Smooth muscle cell (in vitro differentiated cells): ENCODE measurements around the gene NKD1. TPM values are rescaled to one million over a fixed set of nuclear protein-coding genes. Genes with fewer than 3 reads are reported as not detected.

Source experiments
- DNase-seq: peaks from one replicate; lab custom pipeline; 2025; ENCODE audit not compliant: unreplicated experiment; lab: John Stamatoyannopoulos, UW
- H2AFZ ChIP-seq: fragments of 200-600 bp; sonication (generic); 2 replicates; pipeline ENCODE4 v1.6.0; 2016; ENCODE audit warnings: antibody characterized with exemption, low read depth, mild to moderate bottlenecking
- H3F3A ChIP-seq: fragments of 200-600 bp; sonication (generic); 2 replicates; pipeline ENCODE4 v1.6.0; 2017; ENCODE audit warnings: antibody characterized with exemption, low read depth
- H3K27ac ChIP-seq: fragments of 200-600 bp; sonication (generic); 2 replicates; pipeline ENCODE4 v1.5.1; 2016; ENCODE audit warnings: low read depth, mild to moderate bottlenecking
- H3K27me3 ChIP-seq: fragments of 200-600 bp; sonication (generic); 2 replicates; pipeline ENCODE4 v1.6.1; 2016; ENCODE audit warnings: low read depth, mild to moderate bottlenecking
- H3K36me3 ChIP-seq: fragments of 200-600 bp; sonication (generic); 2 replicates; pipeline ENCODE4 v1.5.1; 2016; ENCODE audit warnings: low read depth
- H3K4me1 ChIP-seq: fragments of 200-600 bp; sonication (generic); 2 replicates; pipeline ENCODE4 v1.5.1; 2016; ENCODE audit warnings: low read depth
- H3K4me2 ChIP-seq: fragments of 200-600 bp; sonication (generic); 2 replicates; pipeline ENCODE4 v1.6.0; 2016; ENCODE audit warnings: mild to moderate bottlenecking
- H3K4me3 ChIP-seq: fragments of 200-600 bp; sonication (generic); 2 replicates; pipeline ENCODE4 v1.5.1; 2016; ENCODE audit warnings: mild to moderate bottlenecking
- H3K79me2 ChIP-seq: fragments of 200-600 bp; sonication (generic); 2 replicates; pipeline ENCODE4 v1.6.0; 2016; ENCODE audit warnings: low read depth, mild to moderate bottlenecking
- H3K9ac ChIP-seq: fragments of 200-600 bp; sonication (generic); 2 replicates; pipeline ENCODE4 v1.6.0; 2016; ENCODE audit warnings: low read depth
- H3K9me3 ChIP-seq: fragments of 200-600 bp; sonication (generic); replicated peaks from 2 replicates; pipeline ENCODE4 v1.5.1; 2016; ENCODE audit warnings: low read depth
- H4K20me1 ChIP-seq: fragments of 200-600 bp; sonication (generic); 2 replicates; pipeline ENCODE4 v1.6.0; 2016; ENCODE audit warnings: low read depth
- CTCF ChIP-seq: fragments of 200-600 bp; sonication (generic); IDR thresholded peaks from 2 replicates; pipeline ENCODE4 v1.5.1; 2017; ENCODE audit warnings: borderline replicate concordance, mild to moderate bottlenecking, antibody characterized with exemption; ENCODE audit not compliant: insufficient read depth, poor library complexity, severe bottlenecking
- WGBS: methylation state at CpG from one replicate; pipeline ENCODE4 v1.1.7; 2016; ENCODE audit warnings: low lambda C conversion rate; 5-methylcytosine and 5-hydroxymethylcytosine counted together
- polyA plus RNA-seq: library from polyadenylated mRNA; unstranded; fragments of >200 nt; fragmentation: Nextera tagmentation; extraction: Ambion mirVana; gene quantifications from 2 replicates; pipeline ENCODE4 v1.2.1, GENCODE V29; 2016
- total RNA-seq: library from RNA; depleted of rRNA; stranded (reverse); fragments of >200 nt; gene quantifications from 2 replicates; pipeline ENCODE4 v1.2.3, GENCODE V29; 2014

The NKD1 gene
- total and polyA plus RNA-seq, 2 experiments from 2014 or later = 4.5 to 18.8 TPM

DNA sequence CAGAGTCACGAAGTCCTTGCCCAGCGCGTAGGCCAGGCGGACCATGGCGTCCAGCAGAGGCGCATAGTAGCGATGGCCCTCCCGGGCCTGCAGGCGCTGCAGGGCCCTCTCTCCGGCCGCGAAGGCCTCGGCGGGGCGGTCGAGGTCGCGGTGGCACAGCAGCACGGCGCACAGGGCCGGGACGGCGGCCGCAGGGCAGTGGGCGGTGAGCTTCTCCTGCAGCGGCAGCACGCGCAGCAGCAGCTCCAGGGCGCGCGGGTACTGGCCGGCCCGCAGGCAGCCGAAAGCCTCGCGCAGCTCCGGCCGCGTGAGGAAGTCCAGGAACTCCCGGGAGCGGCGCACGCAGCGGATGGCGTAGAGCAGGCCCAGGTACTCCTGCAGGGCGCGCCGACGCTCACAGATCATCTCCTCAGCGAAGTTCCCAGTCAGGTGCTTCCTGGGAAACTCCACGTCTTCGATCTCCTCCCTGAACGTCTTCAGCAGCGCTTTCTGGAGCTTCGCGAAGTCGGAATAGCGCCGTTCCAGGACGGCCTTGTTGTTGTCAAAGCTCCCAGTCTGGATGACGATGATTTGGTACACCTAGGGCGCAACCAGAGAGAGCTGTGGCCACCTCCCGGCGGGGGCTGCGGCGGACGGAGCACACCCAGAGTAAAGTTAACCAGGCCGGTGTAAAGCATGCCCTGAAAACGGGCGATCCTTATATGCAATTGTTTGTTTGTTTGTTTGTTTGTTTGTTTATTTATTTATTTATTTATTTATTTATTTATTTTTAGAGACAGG is 125.5 kb downstream of the NKD1 start:
- H3K27ac ChIP-seq = no peak overlapping the region
- no peaks in the 10 kb centered on the region for H3K79me2 ChIP-seq
- no peak for TF ChIP-seq CTCF
- 98% methylated on average over 67 of the region's 70 CpGs for WGBS
- no peak overlapping the region for H3K4me2 ChIP-seq
- no peaks in the 10 kb centered on the region for H3K9me3 ChIP-seq
- no peak overlapping the region for H3K4me3 ChIP-seq
- no peaks in the 10 kb centered on the region for H3F3A ChIP-seq
- H2AFZ ChIP-seq = no peak overlapping the region
- H3K4me1 ChIP-seq = no peaks in the 10 kb centered on the region
- no peaks in the 10 kb centered on the region for H4K20me1 ChIP-seq
- no peaks in the 10 kb centered on the region for H3K36me3 ChIP-seq
- no peaks in the 10 kb centered on the region for H3K27me3 ChIP-seq
- no peak for DNase-seq
- no peak overlapping the region for H3K9ac ChIP-seq

DNA sequence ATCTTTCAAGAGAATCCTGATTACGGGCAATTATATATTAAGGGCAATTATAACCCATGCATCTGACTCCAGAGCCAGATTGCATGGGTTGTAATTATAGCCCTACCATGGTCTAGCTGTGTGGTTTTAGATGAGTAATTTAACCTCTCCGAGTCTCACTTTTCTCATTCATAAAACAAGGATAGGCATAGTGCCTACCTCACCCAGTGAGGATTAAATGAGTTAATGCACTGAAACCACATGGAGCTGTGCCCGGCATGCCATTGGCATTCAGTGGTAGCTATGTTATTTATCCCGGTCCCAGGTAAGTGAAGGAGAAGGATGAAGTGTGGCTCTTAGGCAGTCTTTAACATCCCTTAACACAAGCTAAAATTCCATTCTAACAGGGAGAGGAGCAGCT is 126.6 kb downstream of the NKD1 start:
- DNase-seq = no peak
- H3K27me3 ChIP-seq = no peaks in the 10 kb centered on the region
- H3K27ac ChIP-seq = no peak overlapping the region
- H3K4me1 ChIP-seq = no peaks in the 10 kb centered on the region
- H4K20me1 ChIP-seq = no peaks in the 10 kb centered on the region
- H2AFZ ChIP-seq = no peak overlapping the region
- no peak overlapping the region for H3K9ac ChIP-seq
- no peaks in the 10 kb centered on the region for H3F3A ChIP-seq
- no peaks in the 10 kb centered on the region for H3K79me2 ChIP-seq
- no peak for TF ChIP-seq CTCF
- no peak overlapping the region for H3K4me2 ChIP-seq
- no peak overlapping the region for H3K4me3 ChIP-seq
- no peaks in the 10 kb centered on the region for H3K9me3 ChIP-seq
- WGBS = 85% methylated on average over 4 of the region's 4 CpGs
- H3K36me3 ChIP-seq = no peaks in the 10 kb centered on the region

GRCh38 chr16:50675686-50676610 is 127.8 kb downstream of the NKD1 start:
- WGBS = 82% methylated on average over 23 of the region's 23 CpGs
- TF ChIP-seq CTCF = no peak
- no peak for DNase-seq

More at GRCh38 chr16:50675686-50676610, 127.8 kb downstream of the NKD1 start:
- no peak overlapping the region for H3K27ac ChIP-seq
- no peaks in the 10 kb centered on the region for H4K20me1 ChIP-seq
- H3K9me3 ChIP-seq = no peaks in the 10 kb centered on the region
- no peak overlapping the region for H3K4me3 ChIP-seq
- no peak overlapping the region for H2AFZ ChIP-seq
- H3K79me2 ChIP-seq = no peaks in the 10 kb centered on the region
- H3K36me3 ChIP-seq = no peaks in the 10 kb centered on the region
- H3K27me3 ChIP-seq = no peaks in the 10 kb centered on the region
- no peak overlapping the region for H3K4me2 ChIP-seq
- H3K4me1 ChIP-seq = no peaks in the 10 kb centered on the region
- no peaks in the 10 kb centered on the region for H3F3A ChIP-seq
- no peak overlapping the region for H3K9ac ChIP-seq
